Prostate gland (tissue), 2 donors: ENCODE data around the gene KLK15. TPM values are rescaled to one million over a fixed set of nuclear protein-coding genes. Genes with fewer than 3 reads are reported as not detected.

Experiments
- DNase-seq: peaks from one replicate; pipeline ENCODE4 v3.0.0-alpha.2; 2019; ENCODE audit warnings: low spot score
- H3K27ac ChIP-seq, 2 donors: fragments of 200-600 bp; sonication (generic); 2 replicates each; pipeline ENCODE4 v1.5.1; 2017 to 2019
- H3K27me3 ChIP-seq: fragments of 200-600 bp; sonication (generic); replicated peaks from 2 replicates; pipeline ENCODE4 v1.5.1; 2019; ENCODE audit not compliant: insufficient read depth
- H3K36me3 ChIP-seq, 2 donors: fragments of 200-600 bp; sonication (generic); 1 replicate in 1 of 2; 2 replicates in 1 of 2; pipeline versions ENCODE4 v1.5.1 to v1.8.1; 2017 to 2019
- H3K4me1 ChIP-seq: fragments of 200-600 bp; sonication (generic); replicated peaks from 2 replicates; pipeline ENCODE4 v1.5.1; 2019
- H3K4me3 ChIP-seq, 2 donors: fragments of 200-600 bp; sonication (generic); 2 replicates each; pipeline ENCODE4 v1.5.1; 2017 to 2019
- H3K9me3 ChIP-seq: fragments of 200-600 bp; sonication (generic); 2 replicates; pipeline ENCODE4 v1.5.1; 2017
- POLR2A ChIP-seq: fragments of 450-650 bp; IDR thresholded peaks from one replicate; pipeline ENCODE4 v1.6.1; 2016; ENCODE audit warnings: antibody characterized with exemption, mild to moderate bottlenecking
- POLR2AphosphoS5 ChIP-seq: sonication (generic); formaldehyde crosslinking; IDR thresholded peaks from one replicate; pipeline ENCODE4 v1.6.1; 2017; ENCODE audit warnings: antibody characterized with exemption
- WGBS: methylation state at CpG from one replicate; pipeline ENCODE4 v1.1.5; 2018; 5-methylcytosine and 5-hydroxymethylcytosine counted together
- intact Hi-C: fragments of 100-400 bp; cut with DNase I; formaldehyde crosslinking; loops from one replicate; pipeline ENCODE4 v1.14.2; 2022
- total RNA-seq, 2 donors: library from RNA; depleted of rRNA; stranded (reverse); fragments of >200 nt; gene quantifications; one replicate each; pipeline ENCODE4 v1.1.0, GENCODE V29; 2016
- TF ChIP-seq, protein P1 (sequence below), 4 experiments: fragments of 200-600 bp in 2 of 4; fragments of 450-650 bp in 2 of 4; sonication (generic) in 2 of 4; IDR thresholded peaks; 1 replicate in 3 of 4; 2 replicates in 1 of 4; pipeline ENCODE4 v1.5.1; 2016 to 2019; ENCODE audit warnings: antibody characterized with exemption in 4 of 4, mild to moderate bottlenecking in 2 of 4, moderate library complexity in 2 of 4

The KLK15 gene
- total RNA-seq, 2 donors from 2014 or later: 4.0 to 8.5 TPM

DNA sequence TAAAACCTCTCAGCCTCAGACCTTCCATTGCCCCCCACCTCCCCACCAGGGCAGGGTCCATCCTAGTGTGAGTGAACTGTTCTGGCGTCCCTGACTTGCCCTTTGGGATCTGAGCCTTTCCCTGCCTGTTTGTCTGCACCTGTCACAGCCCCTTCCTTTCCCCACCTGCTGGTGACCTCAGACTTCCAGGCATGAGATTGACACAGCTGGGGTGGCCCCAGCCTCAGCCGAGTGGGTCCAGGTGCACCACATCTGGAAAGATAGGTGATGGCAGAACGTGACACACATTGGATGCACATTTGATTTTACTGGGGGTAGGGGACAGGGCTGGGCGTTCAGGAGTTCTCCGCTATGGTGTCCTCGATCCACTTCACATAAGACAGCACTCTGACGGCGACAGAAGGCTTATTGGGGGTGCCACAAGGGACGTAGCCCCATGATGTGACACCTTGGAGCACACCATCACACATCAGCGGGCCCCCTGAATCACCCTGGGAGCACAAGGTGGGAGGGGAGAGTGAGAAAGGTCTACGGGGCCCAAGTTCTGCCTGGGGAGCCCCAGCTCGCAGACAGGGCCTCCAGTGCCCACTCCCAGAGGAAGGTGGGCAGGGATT is 14.4 kb downstream of the KLK15 start:
- WGBS: 66% methylated on average over 12 of the region's 12 CpGs

DNA sequence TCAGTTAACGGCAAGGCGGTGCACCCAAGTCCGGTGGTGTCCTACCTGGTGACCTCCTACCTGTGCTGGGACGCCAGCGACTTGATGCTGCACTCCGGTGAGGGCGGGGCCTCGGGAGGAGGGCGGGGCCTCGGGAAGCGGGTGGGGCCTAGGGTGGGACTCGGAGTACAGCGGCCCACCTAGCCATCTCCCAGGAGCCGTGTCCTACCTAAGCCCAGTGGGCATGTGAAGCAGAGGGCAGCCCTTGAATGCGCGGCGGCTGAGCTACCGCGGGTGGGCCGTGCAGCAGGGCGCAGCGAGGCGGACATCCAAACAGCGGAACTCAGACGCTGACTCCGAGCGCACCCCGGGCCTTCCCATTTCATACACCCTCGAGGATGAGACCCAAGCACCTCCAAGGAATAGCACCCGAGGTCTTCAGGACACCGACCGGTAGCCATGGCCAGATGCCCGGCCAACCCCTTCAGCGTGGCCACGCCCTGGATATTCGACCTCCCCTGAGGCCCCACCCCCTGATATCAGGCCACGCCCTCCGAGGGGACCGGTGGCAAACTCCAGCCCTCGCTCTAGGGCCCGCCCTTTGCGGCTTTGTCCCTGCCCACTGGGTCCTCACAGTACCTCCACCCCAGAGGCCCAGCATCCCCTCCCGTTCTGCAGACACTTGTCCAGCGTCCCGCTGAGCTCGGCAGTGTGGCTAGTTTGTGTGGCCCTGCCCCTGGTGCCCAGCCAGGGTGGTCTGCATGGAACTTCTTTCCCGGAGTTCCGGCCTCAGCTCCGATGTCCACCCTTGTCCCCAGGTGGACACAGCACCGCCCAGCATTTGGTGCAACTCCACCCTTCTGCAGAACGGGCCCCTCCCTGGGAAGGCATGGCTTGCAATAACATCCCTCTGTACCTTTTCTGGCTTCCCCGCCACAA is 15.2 kb downstream of the KLK15 start:
- Histone ChIP-seq H3K36me3 (no peaks in the 10 kb centered on the region), H3K27me3 (no peaks in the 10 kb centered on the region), H3K27ac (no peak overlapping the region), H3K4me1 (no peaks in the 10 kb centered on the region), H3K9me3 (no peaks in the 10 kb centered on the region), H3K4me3 (peak overlapping the region; percentile 22 to 34)
- TF ChIP-seq POLR2A (no peak), POLR2AphosphoS5 (no peak)
- TF ChIP-seq, protein P1, sequence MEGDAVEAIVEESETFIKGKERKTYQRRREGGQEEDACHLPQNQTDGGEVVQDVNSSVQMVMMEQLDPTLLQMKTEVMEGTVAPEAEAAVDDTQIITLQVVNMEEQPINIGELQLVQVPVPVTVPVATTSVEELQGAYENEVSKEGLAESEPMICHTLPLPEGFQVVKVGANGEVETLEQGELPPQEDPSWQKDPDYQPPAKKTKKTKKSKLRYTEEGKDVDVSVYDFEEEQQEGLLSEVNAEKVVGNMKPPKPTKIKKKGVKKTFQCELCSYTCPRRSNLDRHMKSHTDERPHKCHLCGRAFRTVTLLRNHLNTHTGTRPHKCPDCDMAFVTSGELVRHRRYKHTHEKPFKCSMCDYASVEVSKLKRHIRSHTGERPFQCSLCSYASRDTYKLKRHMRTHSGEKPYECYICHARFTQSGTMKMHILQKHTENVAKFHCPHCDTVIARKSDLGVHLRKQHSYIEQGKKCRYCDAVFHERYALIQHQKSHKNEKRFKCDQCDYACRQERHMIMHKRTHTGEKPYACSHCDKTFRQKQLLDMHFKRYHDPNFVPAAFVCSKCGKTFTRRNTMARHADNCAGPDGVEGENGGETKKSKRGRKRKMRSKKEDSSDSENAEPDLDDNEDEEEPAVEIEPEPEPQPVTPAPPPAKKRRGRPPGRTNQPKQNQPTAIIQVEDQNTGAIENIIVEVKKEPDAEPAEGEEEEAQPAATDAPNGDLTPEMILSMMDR (IDR thresholded peaks at IDR 0.05): no peak
- DNase-seq: peak; percentile 59
- 8% methylated on average over 42 of the region's 52 CpGs for WGBS
- intact Hi-C loops: no loop called here

More for the DNA sequence above, 14.4 kb downstream of the KLK15 start:
- intact Hi-C loops: no loop called here
- no peak overlapping the region for H3K27ac ChIP-seq
- DNase-seq: no peak
- H3K36me3 ChIP-seq: no peaks in the 10 kb centered on the region
- no peak overlapping the region for H3K4me3 ChIP-seq
- no peaks in the 10 kb centered on the region for H3K9me3 ChIP-seq
- TF ChIP-seq, protein P1 (IDR thresholded peaks at IDR 0.05): no peak
- TF ChIP-seq POLR2A: no peak
- TF ChIP-seq POLR2AphosphoS5: no peak
- no peaks in the 10 kb centered on the region for H3K4me1 ChIP-seq
- no peaks in the 10 kb centered on the region for H3K27me3 ChIP-seq

DNA sequence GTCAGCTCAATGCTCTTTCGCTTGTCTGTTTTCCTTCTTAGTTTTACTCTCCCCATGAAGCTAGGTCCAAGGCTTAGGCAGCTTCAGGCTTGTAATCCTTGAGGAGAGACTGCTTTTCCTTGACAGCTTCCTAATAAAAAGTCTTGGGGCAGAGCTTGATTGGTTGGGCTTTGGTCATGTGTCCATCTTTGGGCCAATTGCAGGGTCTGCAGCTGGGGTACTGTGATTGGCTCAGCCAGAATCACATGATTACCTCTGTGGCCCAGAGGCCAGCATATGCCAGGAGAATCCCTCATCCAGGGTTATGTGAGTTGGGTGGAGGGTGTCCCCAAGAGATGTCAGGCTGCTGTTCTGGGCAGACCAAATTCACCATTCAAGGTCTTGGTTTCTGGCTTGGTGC is 17.9 kb downstream of the KLK15 start:
- TF ChIP-seq, protein P1 (IDR thresholded peaks at IDR 0.05): no peak
- no peak for TF ChIP-seq POLR2A
- TF ChIP-seq POLR2AphosphoS5: no peak

DNA sequence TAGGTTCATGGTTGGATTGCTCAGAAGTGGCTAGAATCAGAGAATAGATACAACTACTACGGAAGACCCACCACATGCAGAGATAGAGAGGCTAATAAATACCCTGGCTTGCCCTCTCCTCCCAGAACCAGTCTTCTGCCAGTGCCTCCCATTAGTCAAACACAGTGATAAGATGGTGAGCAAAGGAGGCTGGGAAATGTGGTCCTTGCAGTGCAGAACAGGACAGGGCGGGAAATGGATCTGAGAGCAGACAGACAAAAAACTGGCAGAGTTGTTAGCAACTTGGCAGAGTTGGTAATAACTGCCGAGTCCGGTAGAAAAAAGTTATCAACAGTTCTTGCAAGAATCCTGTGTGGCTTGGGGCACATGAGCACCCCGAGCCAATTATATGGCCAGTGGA is 18.5 kb downstream of the KLK15 start:
- intact Hi-C loops: no loop called here
- H3K27me3 ChIP-seq: no peaks in the 10 kb centered on the region

More for the DNA sequence above, 17.9 kb downstream of the KLK15 start:
- intact Hi-C loops: no loop called here
- no peaks in the 10 kb centered on the region for H3K9me3 ChIP-seq
- no peaks in the 10 kb centered on the region for H3K27me3 ChIP-seq
- H3K4me1 ChIP-seq: no peaks in the 10 kb centered on the region
- 100% methylated on average over 1 of the region's 1 CpG for WGBS
- H3K36me3 ChIP-seq: no peaks in the 10 kb centered on the region
- no peak for DNase-seq
- no peak overlapping the region for H3K27ac ChIP-seq
- H3K4me3 ChIP-seq: no peak overlapping the region

More for the DNA sequence above, 18.5 kb downstream of the KLK15 start:
- 71% methylated on average over 5 of the region's 5 CpGs for WGBS
- no peak for DNase-seq
- H3K27ac ChIP-seq: no peak overlapping the region
- TF ChIP-seq POLR2A: no peak
- TF ChIP-seq POLR2AphosphoS5: no peak
- TF ChIP-seq, protein P1 (IDR thresholded peaks at IDR 0.05): no peak
- no peaks in the 10 kb centered on the region for H3K9me3 ChIP-seq
- H3K4me1 ChIP-seq: no peaks in the 10 kb centered on the region
- no peaks in the 10 kb centered on the region for H3K36me3 ChIP-seq
- no peak overlapping the region for H3K4me3 ChIP-seq
